Naive B cell (primary cell): ENCODE measurements around the gene EIF2S1. TPM values are rescaled to one million over a fixed set of nuclear protein-coding genes. Genes with fewer than 3 reads are reported as not detected.

ENCODE experiments used
- polyA plus RNA-seq, 6 donors: library from polyadenylated mRNA; unstranded; fragments of 300-500 nt; fragmentation: Illumina TruSeq; gene quantifications; one replicate each; pipeline ENCODE4 v1.2.3, GENCODE V29; 2021; ENCODE audit warnings: low read depth in 6 of 6

Gene EIF2S1
- polyA plus RNA-seq, 6 donors from 2014 or later, result 68.6 to 123 (median 108) TPM

Other genes starting within 250 kb of the EIF2S1 start
- gene GARIN2, start 170.9 kb upstream of the EIF2S1 start, polyA plus RNA-seq, result under 1 TPM in 1 of 6 donors, not detected in 5; 0.20 TPM
- gene PALS1, start 118.9 kb upstream of the EIF2S1 start, polyA plus RNA-seq, result 1 to 10 TPM; 2.3 to 3.8 (median 2.9) TPM
- gene ATP6V1D, start 524 bp upstream of the EIF2S1 start, polyA plus RNA-seq, result 10 to 100 TPM; 19.6 to 48.2 (median 43.3) TPM
- 1 to 10 TPM in 1 of 6 donors, not detected in 5; 1.4 TPM for gene PLEK2, start 51.8 kb downstream of the EIF2S1 start, polyA plus RNA-seq
- 10 to 100 TPM in 2 of 6 donors, 1 to 10 TPM in 4; 5.5 to 15.8 (median 8.7) TPM for gene TMEM229B, start 128.4 kb downstream of the EIF2S1 start, polyA plus RNA-seq
- gene PLEKHH1, start 173.0 kb downstream of the EIF2S1 start, polyA plus RNA-seq, result under 1 TPM in 2 of 6 donors, not detected in 4; 0.13 to 0.28 TPM
- 10 to 100 TPM; 26.2 to 48.4 (median 38.6) TPM for gene PIGH, start 239.9 kb downstream of the EIF2S1 start, polyA plus RNA-seq